B cell (primary cell): ENCODE measurements around the gene SEC14L6. TPM values are rescaled to one million over a fixed set of nuclear protein-coding genes. Genes with fewer than 3 reads are reported as not detected.

Source experiments
- ATAC-seq: fragments of 200-7000 bp; cut with Tn5 transposase; one replicate; pipeline ENCODE4 v1.10.0; 2021; ENCODE audit warnings: low read depth, mild to moderate bottlenecking, moderate number of reproducible peaks, moderate library complexity
- CTCF ChIA-PET: fragments of 350-600 bp; sonication (Branson Sonifier 250); formaldehyde crosslinking; loops from one replicate; lab custom pipeline; 2021; ENCODE audit warnings: antibody characterized with exemption, inconsistent platforms; lab: Charles Lee
- POLR2A ChIA-PET: fragments of 350-600 bp; sonication (Branson Sonifier 250); formaldehyde crosslinking; loops from one replicate; lab custom pipeline; 2021; ENCODE audit warnings: antibody characterized with exemption; lab: Charles Lee
- DNase-seq: peaks from one replicate; pipeline ENCODE4 v3.0.0; 2013
- H2AFZ ChIP-seq: 2 replicates; pipeline ENCODE4 v1.6.1; 2012; ENCODE audit warnings: mild to moderate bottlenecking, low read depth, low read length; ENCODE audit not compliant: insufficient read depth, poor library complexity, severe bottlenecking
- H3K27ac ChIP-seq, 2 donors: 1 replicate in 1 of 2; 2 replicates in 1 of 2; pipeline ENCODE4 v1.5.1; 2012 to 2013; ENCODE audit warnings: low read length in 2 of 2, mild to moderate bottlenecking in 2 of 2, moderate library complexity in 1 of 2
- H3K27me3 ChIP-seq, 4 experiments: fragments of 200-600 bp in 1 of 4; sonication (generic) in 1 of 4; replicated peaks in 1 of 4; 1 replicate in 2 of 4; 2 replicates in 2 of 4; pipeline versions ENCODE4 v1.6.1 to v1.7.0; 2013 to 2016; ENCODE audit warnings: low read length in 3 of 4, mild to moderate bottlenecking in 2 of 4, mixed read lengths in 1 of 4, moderate library complexity in 1 of 4; ENCODE audit not compliant: insufficient read depth in 4 of 4, control insufficient read depth in 3 of 4; ENCODE audit errors: control extremely low read depth in 1 of 4
- H3K36me3 ChIP-seq, 2 experiments: replicated peaks in 1 of 2; 1 replicate in 1 of 2; 2 replicates in 1 of 2; pipeline versions ENCODE4 v1.6.1 to v1.7.1; 2013; ENCODE audit warnings: low read length in 1 of 2; ENCODE audit not compliant: insufficient read depth in 2 of 2, control insufficient read depth in 1 of 2; ENCODE audit errors: control extremely low read depth in 1 of 2, extremely low read depth in 1 of 2
- H3K4me1 ChIP-seq, 2 donors: fragments of 200-600 bp in 1 of 2; sonication (generic) in 1 of 2; 1 replicate in 1 of 2; 2 replicates in 1 of 2; pipeline versions ENCODE4 v1.5.1 to v1.6.1; 2013 to 2017; ENCODE audit warnings: low read length in 2 of 2; ENCODE audit not compliant: control insufficient read depth in 2 of 2, insufficient read depth in 2 of 2
- H3K4me2 ChIP-seq: replicated peaks from 2 replicates; pipeline ENCODE3; 2012; ENCODE audit warnings: mild to moderate bottlenecking, low read depth, low read length; ENCODE audit not compliant: poor library complexity, severe bottlenecking
- H3K4me3 ChIP-seq, 5 experiments: fragments of 200-600 bp in 1 of 5; sonication (generic) in 1 of 5; 1 replicate in 3 of 5; 2 replicates in 2 of 5; pipeline versions ENCODE4 v1.5.1 to v1.7.0; 2011 to 2016; ENCODE audit warnings: low read length in 4 of 5, mild to moderate bottlenecking in 4 of 5, low read depth in 2 of 5, control low read depth in 1 of 5, moderate library complexity in 1 of 5; ENCODE audit not compliant: insufficient read depth in 1 of 5; ENCODE audit errors: control extremely low read depth in 1 of 5, extremely low read depth in 1 of 5
- H3K79me2 ChIP-seq: fragments of 200-600 bp; sonication (generic); one replicate; pipeline ENCODE4 v1.6.0; 2016; ENCODE audit warnings: low read length; ENCODE audit not compliant: control insufficient read depth, insufficient read depth
- H3K9ac ChIP-seq: fragments of 200-600 bp; sonication (generic); 2 replicates; pipeline ENCODE4 v1.6.1; 2017; ENCODE audit warnings: mild to moderate bottlenecking, low read length, moderate library complexity
- H3K9me3 ChIP-seq, 3 donors: one replicate each; pipeline versions ENCODE4 v1.6.1 to v1.7.1; 2013; ENCODE audit warnings: low read length in 2 of 3; ENCODE audit not compliant: control insufficient read depth in 2 of 3, insufficient read depth in 1 of 3; ENCODE audit errors: control extremely low read depth in 1 of 3
- H4K20me1 ChIP-seq: 2 replicates; pipeline ENCODE4 v1.6.0; 2012; ENCODE audit warnings: mild to moderate bottlenecking, low read length; ENCODE audit not compliant: insufficient read depth, control insufficient read depth, poor library complexity, severe bottlenecking
- H3K27ac Mint-ChIP-seq: one replicate; pipeline ENCODE4 v1.8.0; 2021; ENCODE audit warnings: mixed read lengths
- H3K27me3 Mint-ChIP-seq: one replicate; pipeline ENCODE4 v1.8.0; 2021; ENCODE audit warnings: mixed read lengths
- H3K4me1 Mint-ChIP-seq: one replicate; pipeline ENCODE4 v1.8.0; 2021; ENCODE audit warnings: mixed read lengths
- H3K4me3 Mint-ChIP-seq: one replicate; pipeline ENCODE4 v1.8.0; 2021; ENCODE audit warnings: mixed read lengths
- H3K9me3 Mint-ChIP-seq: one replicate; pipeline ENCODE4 v1.8.0; 2022; ENCODE audit warnings: mixed read lengths; ENCODE audit not compliant: insufficient read depth
- EZH2 ChIP-seq: IDR thresholded peaks from 2 replicates; pipeline ENCODE4 v1.6.1; 2012; ENCODE audit warnings: borderline replicate concordance, low read depth, mild to moderate bottlenecking, moderate library complexity, low read length; ENCODE audit not compliant: insufficient read depth, poor library complexity, severe bottlenecking
- WGBS: methylation state at CpG from one replicate; pipeline ENCODE4 v1.1.5; 2013; ENCODE audit warnings: missing lambda C conversion rate; ENCODE audit not compliant: insufficient coverage; 5-methylcytosine and 5-hydroxymethylcytosine counted together
- intact Hi-C: fragments of 100-400 bp; cut with micrococcal nuclease; formaldehyde crosslinking; loops from one replicate; pipeline ENCODE4 v1.10.0; 2022
- polyA plus RNA-seq: library from polyadenylated mRNA; depleted of rRNA; stranded (reverse); fragments of >200 nt; gene quantifications from 2 replicates; pipeline ENCODE4 v1.2.3, GENCODE V29; 2012
- total RNA-seq, 2 donors: library from RNA; stranded (reverse); fragments of 120-200 nt in 1 of 2; gene quantifications; 1 replicate in 1 of 2; 2 replicates in 1 of 2; pipeline versions ENCODE4 v1.2.3 to v1.2.4, GENCODE V29; 2013 to 2022
- TF ChIP-seq, protein P1 (sequence below): fragments of 200-600 bp; IDR thresholded peaks from one replicate; pipeline ENCODE4 v1.8.0; 2022; ENCODE audit warnings: antibody characterized with exemption, mild to moderate bottlenecking

The SEC14L6 gene
- total and polyA plus RNA-seq, 2 donors (not counting 1 experiment from before 2014, with no cell fraction given), result not detected

DNA sequence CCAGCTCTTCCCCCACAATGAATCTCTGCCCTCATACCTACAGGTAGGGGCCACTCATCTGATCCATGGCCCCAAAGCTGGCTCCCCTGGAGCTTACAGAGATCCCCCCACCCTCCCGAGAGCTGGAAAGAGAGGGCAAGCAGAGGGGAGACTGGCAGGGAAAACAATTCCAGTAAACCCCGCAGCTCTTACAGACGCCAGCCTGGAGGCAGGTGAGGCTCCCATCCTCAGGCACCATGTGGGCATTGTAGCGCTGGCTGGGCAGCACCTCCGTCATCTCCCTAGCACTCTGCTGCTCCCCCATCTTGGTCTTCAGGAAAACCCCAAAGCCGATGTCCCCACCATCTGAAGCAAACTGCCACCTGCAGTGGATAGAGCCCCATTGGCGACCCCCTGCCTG, 55.2 kb downstream of the SEC14L6 start:
- DNase-seq (no peak), ATAC-seq (no peak)
- Mint-ChIP-seq H3K27ac (no peak overlapping the region), H3K27me3 (peaks cover 12% of the 10 kb centered on the region), H3K4me3 (no peak overlapping the region), H3K4me1 (no peaks in the 10 kb centered on the region), H3K9me3 (no peaks in the 10 kb centered on the region)
- no peak overlapping the region for H3K4me3 ChIP-seq
- 98% methylated on average over 4 of the region's 7 CpGs for WGBS
- no peak overlapping the region for H3K27ac ChIP-seq
- peaks cover 0 to 3% (median 0%) of the 10 kb centered on the region in 4 experiments for H3K27me3 ChIP-seq
- H2AFZ ChIP-seq, result no peak overlapping the region
- no peak overlapping the region for H3K4me2 ChIP-seq
- TF ChIP-seq, protein P1, sequence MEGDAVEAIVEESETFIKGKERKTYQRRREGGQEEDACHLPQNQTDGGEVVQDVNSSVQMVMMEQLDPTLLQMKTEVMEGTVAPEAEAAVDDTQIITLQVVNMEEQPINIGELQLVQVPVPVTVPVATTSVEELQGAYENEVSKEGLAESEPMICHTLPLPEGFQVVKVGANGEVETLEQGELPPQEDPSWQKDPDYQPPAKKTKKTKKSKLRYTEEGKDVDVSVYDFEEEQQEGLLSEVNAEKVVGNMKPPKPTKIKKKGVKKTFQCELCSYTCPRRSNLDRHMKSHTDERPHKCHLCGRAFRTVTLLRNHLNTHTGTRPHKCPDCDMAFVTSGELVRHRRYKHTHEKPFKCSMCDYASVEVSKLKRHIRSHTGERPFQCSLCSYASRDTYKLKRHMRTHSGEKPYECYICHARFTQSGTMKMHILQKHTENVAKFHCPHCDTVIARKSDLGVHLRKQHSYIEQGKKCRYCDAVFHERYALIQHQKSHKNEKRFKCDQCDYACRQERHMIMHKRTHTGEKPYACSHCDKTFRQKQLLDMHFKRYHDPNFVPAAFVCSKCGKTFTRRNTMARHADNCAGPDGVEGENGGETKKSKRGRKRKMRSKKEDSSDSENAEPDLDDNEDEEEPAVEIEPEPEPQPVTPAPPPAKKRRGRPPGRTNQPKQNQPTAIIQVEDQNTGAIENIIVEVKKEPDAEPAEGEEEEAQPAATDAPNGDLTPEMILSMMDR, result no peak
- TF ChIP-seq EZH2, result no peak
- H3K36me3 ChIP-seq, result no peaks in the 10 kb centered on the region
- H3K79me2 ChIP-seq, result no peaks in the 10 kb centered on the region
- H3K9ac ChIP-seq, result no peak overlapping the region
- H3K9me3 ChIP-seq, result no peaks in the 10 kb centered on the region
- ChIA-PET CTCF (interaction anchor here (1.5 kb wide), 1 partner anchor 101 kb away, joined by 3 read pairs; no protein-coding TSS in a partner anchor), POLR2A (no interaction called here)
- H3K4me1 ChIP-seq, result no peaks in the 10 kb centered on the region
- intact Hi-C loops, result no loop called here
- no peaks in the 10 kb centered on the region for H4K20me1 ChIP-seq

DNA sequence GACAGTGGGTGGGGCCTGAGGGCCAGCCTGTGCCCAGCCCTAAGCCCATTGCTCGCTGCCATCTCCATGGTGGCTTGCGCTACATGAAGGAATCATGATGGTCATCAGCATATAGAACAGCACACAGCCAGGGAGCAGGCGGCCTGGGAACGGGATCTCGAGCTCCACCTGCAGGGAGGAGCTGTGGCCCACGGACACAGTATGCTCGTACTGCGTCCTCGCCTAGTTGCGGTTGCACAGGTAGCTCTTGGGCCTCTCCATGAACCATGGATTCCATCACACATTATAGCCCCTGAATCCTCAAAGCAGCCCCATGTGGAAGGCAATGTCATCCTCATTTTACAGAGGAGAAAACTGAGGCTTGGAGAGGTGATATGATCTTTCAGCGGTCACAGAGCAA, 56.1 kb downstream of the SEC14L6 start:
- Histone ChIP-seq H3K4me1 (no peaks in the 10 kb centered on the region), H4K20me1 (no peaks in the 10 kb centered on the region), H3K4me2 (no peak overlapping the region), H3K9ac (no peak overlapping the region), H3K9me3 (no peaks in the 10 kb centered on the region), H3K27me3 (peaks cover 0 to 3% (median 0%) of the 10 kb centered on the region in 4 experiments), H3K27ac (no peak overlapping the region), H3K79me2 (no peaks in the 10 kb centered on the region), H3K4me3 (no peak overlapping the region), H3K36me3 (no peaks in the 10 kb centered on the region), H2AFZ (no peak overlapping the region)
- no peak for DNase-seq
- intact Hi-C loops, result no loop called here
- Mint-ChIP-seq H3K4me3 (no peak overlapping the region), H3K27me3 (peaks cover 12% of the 10 kb centered on the region), H3K27ac (no peak overlapping the region), H3K4me1 (no peaks in the 10 kb centered on the region), H3K9me3 (no peaks in the 10 kb centered on the region)
- WGBS, result 74% methylated on average over 5 of the region's 11 CpGs
- ChIA-PET CTCF (interaction anchor here (0.5 to 1.8 kb wide), 3 partner anchors 100 to 203 kb away, joined by 3 to 4 read pairs (median 3); no protein-coding TSS in a partner anchor), POLR2A (no interaction called here)
- TF ChIP-seq, protein P1, result no peak
- no peak for TF ChIP-seq EZH2
- no peak for ATAC-seq
